OCI-LY1 (cell line): ENCODE data around the gene ONECUT3.

Experiments used
- H2AFZ ChIP-seq: fragments of 200-600 bp; sonication (generic), shearing (Covaris generic); 2 replicates; pipeline ENCODE4 v1.6.0; 2014; ENCODE audit warnings: antibody characterized with exemption, mild to moderate bottlenecking, low read length
- H3F3A ChIP-seq: fragments of 200-600 bp; sonication (generic), shearing (Covaris generic); 2 replicates; pipeline ENCODE4 v1.6.0; 2014; ENCODE audit warnings: mild to moderate bottlenecking, antibody characterized with exemption, low read length, moderate library complexity; ENCODE audit not compliant: insufficient read depth
- H3K27ac ChIP-seq: fragments of 200-600 bp; sonication (generic); 2 replicates; pipeline ENCODE4 v1.5.1; 2014; ENCODE audit warnings: low read length, mixed run types, mild to moderate bottlenecking, low read depth; ENCODE audit not compliant: poor library complexity, severe bottlenecking
- H3K27me3 ChIP-seq: fragments of 200-600 bp; sonication (generic); 2 replicates; pipeline ENCODE4 v1.6.0; 2014; ENCODE audit warnings: antibody characterized with exemption, mild to moderate bottlenecking, low read length, moderate library complexity; ENCODE audit not compliant: insufficient read depth
- H3K36me3 ChIP-seq: fragments of 200-600 bp; sonication (generic); 2 replicates; pipeline ENCODE4 v1.6.1; 2014; ENCODE audit warnings: mild to moderate bottlenecking, antibody characterized with exemption, low read length, moderate library complexity, mixed read lengths; ENCODE audit not compliant: insufficient read depth
- H3K4me1 ChIP-seq: fragments of 200-600 bp; sonication (generic); 2 replicates; pipeline ENCODE4 v1.5.1; 2014; ENCODE audit warnings: mild to moderate bottlenecking, low read length, moderate library complexity; ENCODE audit not compliant: insufficient read depth, severe bottlenecking
- H3K4me2 ChIP-seq: fragments of 200-600 bp; sonication (generic), shearing (Covaris generic); 2 replicates; pipeline ENCODE4 v1.6.1; 2014; ENCODE audit warnings: low read length
- H3K4me3 ChIP-seq: fragments of 200-600 bp; sonication (generic); 2 replicates; pipeline ENCODE4 v1.5.1; 2014; ENCODE audit warnings: low read length, low read depth, mild to moderate bottlenecking, mixed read lengths; ENCODE audit not compliant: poor library complexity, severe bottlenecking
- H3K79me2 ChIP-seq: fragments of 200-600 bp; shearing (Covaris generic); 2 replicates; pipeline ENCODE4 v1.6.1; 2016; ENCODE audit warnings: mixed run types, low read length, mixed read lengths; ENCODE audit not compliant: insufficient read depth
- H3K9ac ChIP-seq: fragments of 200-600 bp; sonication (generic), shearing (Covaris generic); 2 replicates; pipeline ENCODE4 v1.6.1; 2014; ENCODE audit warnings: mild to moderate bottlenecking, low read length, mixed read lengths
- H3K9me2 ChIP-seq: fragments of 200-600 bp; sonication (generic), shearing (Covaris generic); 2 replicates; pipeline ENCODE4 v1.6.1; 2014; ENCODE audit warnings: low read depth, mild to moderate bottlenecking, low read length, mixed read lengths
- H3K9me3 ChIP-seq: fragments of 200-600 bp; shearing (Covaris generic); 2 replicates; pipeline ENCODE4 v1.6.1; 2014; ENCODE audit warnings: low read length, mixed read lengths
- H4K20me1 ChIP-seq: fragments of 200-600 bp; sonication (generic), shearing (Covaris generic); 2 replicates; pipeline ENCODE4 v1.6.0; 2016; ENCODE audit warnings: mild to moderate bottlenecking, low read length; ENCODE audit not compliant: insufficient read depth
- EZH2 ChIP-seq: fragments of 200-600 bp; sonication (generic), shearing (Covaris generic); IDR thresholded peaks from 2 replicates; pipeline ENCODE4 v1.8.0; 2017; ENCODE audit warnings: borderline replicate concordance, mixed run types, mild to moderate bottlenecking, antibody characterized with exemption, low read length, moderate library complexity, mixed read lengths
- TF ChIP-seq, protein P1 (sequence below): fragments of 200-600 bp; sonication (generic), shearing (Covaris generic); IDR thresholded peaks from 2 replicates; pipeline ENCODE4 v1.5.1; 2017; ENCODE audit warnings: mild to moderate bottlenecking, antibody characterized with exemption, low read length, moderate library complexity, mixed read lengths

The ONECUT3 gene

DNA sequence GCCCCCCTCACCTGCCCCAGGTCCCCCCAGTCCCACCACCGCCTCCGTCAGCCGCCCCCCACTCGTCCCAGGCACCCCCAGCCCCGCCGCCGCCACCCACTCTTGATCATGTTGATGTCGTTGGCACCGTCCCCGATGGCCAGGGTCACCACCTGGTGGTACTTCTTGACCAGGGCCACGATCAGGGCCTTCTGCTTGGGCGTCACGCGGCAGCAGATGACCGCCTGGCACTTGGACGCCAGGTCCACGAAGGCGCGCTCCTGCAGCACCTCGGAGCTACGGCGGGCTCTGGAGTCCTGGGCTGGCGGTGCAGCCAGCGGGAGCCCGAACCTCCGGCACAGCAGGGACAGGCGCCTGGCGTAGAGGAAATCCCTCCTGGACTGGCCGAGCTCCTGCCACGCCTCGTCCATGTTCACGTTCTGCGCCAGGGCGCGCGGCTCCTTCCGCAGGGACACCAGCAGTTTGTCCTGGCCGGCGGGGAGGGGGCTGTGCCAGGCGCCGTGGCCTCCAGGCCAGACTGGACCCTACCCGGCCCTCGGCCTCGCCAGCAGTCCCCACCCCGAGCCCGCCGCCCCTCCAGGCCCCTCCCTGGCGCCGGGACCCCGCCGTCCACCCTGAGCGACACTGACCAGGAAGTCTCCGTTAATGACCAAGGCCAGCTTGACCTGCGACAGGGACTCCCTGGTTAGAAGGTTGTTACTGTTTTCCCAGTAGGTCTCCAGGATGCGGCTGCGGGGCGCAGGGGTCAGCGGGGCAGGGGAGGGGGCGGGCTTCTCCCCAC, 36.1 kb downstream of the ONECUT3 start:
- no peak for TF ChIP-seq EZH2
- TF ChIP-seq, protein P1, sequence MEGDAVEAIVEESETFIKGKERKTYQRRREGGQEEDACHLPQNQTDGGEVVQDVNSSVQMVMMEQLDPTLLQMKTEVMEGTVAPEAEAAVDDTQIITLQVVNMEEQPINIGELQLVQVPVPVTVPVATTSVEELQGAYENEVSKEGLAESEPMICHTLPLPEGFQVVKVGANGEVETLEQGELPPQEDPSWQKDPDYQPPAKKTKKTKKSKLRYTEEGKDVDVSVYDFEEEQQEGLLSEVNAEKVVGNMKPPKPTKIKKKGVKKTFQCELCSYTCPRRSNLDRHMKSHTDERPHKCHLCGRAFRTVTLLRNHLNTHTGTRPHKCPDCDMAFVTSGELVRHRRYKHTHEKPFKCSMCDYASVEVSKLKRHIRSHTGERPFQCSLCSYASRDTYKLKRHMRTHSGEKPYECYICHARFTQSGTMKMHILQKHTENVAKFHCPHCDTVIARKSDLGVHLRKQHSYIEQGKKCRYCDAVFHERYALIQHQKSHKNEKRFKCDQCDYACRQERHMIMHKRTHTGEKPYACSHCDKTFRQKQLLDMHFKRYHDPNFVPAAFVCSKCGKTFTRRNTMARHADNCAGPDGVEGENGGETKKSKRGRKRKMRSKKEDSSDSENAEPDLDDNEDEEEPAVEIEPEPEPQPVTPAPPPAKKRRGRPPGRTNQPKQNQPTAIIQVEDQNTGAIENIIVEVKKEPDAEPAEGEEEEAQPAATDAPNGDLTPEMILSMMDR, result no peak
- Histone ChIP-seq H3K9me3 (no peaks in the 10 kb centered on the region), H3K9me2 (no peaks in the 10 kb centered on the region), H3K4me2 (no peak overlapping the region), H3K27ac (no peak overlapping the region), H3K27me3 (no peaks in the 10 kb centered on the region), H3K4me3 (no peak overlapping the region), H3F3A (no peaks in the 10 kb centered on the region), H2AFZ (no peak overlapping the region), H3K4me1 (no peaks in the 10 kb centered on the region), H3K79me2 (no peaks in the 10 kb centered on the region), H4K20me1 (no peaks in the 10 kb centered on the region), H3K9ac (no peak overlapping the region), H3K36me3 (no peaks in the 10 kb centered on the region)

GRCh38 chr19:1790054-1790792, 36.9 kb downstream of the ONECUT3 start:
- no peaks in the 10 kb centered on the region for H3K36me3 ChIP-seq
- H3K79me2 ChIP-seq, result no peaks in the 10 kb centered on the region
- no peak overlapping the region for H3K4me3 ChIP-seq
- H2AFZ ChIP-seq, result no peak overlapping the region
- no peaks in the 10 kb centered on the region for H3K4me1 ChIP-seq
- TF ChIP-seq, protein P1, result no peak
- TF ChIP-seq EZH2, result no peak
- no peak overlapping the region for H3K4me2 ChIP-seq
- no peaks in the 10 kb centered on the region for H4K20me1 ChIP-seq
- no peaks in the 10 kb centered on the region for H3K27me3 ChIP-seq
- H3K9ac ChIP-seq, result no peak overlapping the region
- no peaks in the 10 kb centered on the region for H3K9me3 ChIP-seq
- no peak overlapping the region for H3K27ac ChIP-seq
- no peaks in the 10 kb centered on the region for H3F3A ChIP-seq
- no peaks in the 10 kb centered on the region for H3K9me2 ChIP-seq

DNA sequence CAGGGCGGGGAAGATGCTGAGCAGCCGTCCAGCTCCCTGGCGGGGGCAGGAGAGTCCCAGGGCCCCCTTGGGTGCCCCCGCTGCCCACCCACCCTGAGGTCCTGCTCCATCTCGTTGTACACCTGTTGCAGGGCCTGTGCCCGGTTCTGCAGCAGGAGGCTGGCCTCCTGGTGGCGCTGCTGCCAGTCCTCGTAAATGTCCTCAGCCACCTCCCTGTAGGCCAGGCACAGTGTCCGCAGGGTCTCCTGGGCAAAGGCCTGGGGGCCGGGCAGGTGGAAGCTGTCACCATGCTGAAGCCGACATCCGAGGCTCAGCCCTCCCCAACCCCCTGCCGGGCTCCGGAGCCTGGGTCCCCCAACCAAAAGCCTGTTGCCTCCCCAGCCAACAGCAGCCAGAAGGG, 38.6 kb downstream of the ONECUT3 start:
- no peaks in the 10 kb centered on the region for H3K4me1 ChIP-seq
- H3K4me3 ChIP-seq, result no peak overlapping the region
- H4K20me1 ChIP-seq, result no peaks in the 10 kb centered on the region
- TF ChIP-seq, protein P1, result no peak; the same call in 1 of the 2 replicates
- no peak for TF ChIP-seq EZH2
- no peaks in the 10 kb centered on the region for H3K36me3 ChIP-seq
- no peaks in the 10 kb centered on the region for H3K79me2 ChIP-seq
- no peaks in the 10 kb centered on the region for H3F3A ChIP-seq
- no peaks in the 10 kb centered on the region for H3K9me3 ChIP-seq
- H3K27me3 ChIP-seq, result no peaks in the 10 kb centered on the region
- H3K27ac ChIP-seq, result no peak overlapping the region
- H3K9ac ChIP-seq, result no peak overlapping the region
- H3K9me2 ChIP-seq, result no peaks in the 10 kb centered on the region
- H3K4me2 ChIP-seq, result no peak overlapping the region
- H2AFZ ChIP-seq, result no peak overlapping the region
